Skeletal muscle cell (primary cell): Measurements from ENCODE around the gene RGS4.

Source experiments
- DNase-seq: peaks from one replicate; pipeline ENCODE4 v3.0.0-alpha.2; 2010; ENCODE audit warnings: low read depth
- H3K4me3 ChIP-seq: 2 replicates; pipeline ENCODE4 v1.5.1; 2011; ENCODE audit warnings: low read depth, mild to moderate bottlenecking, control low read depth, low read length, moderate library complexity

Gene RGS4

GRCh38 chr1:163093579-163093978 lies 24.4 kb downstream of the RGS4 start:
- no peak overlapping the region for H3K4me3 ChIP-seq
- DNase-seq: no peak

- no peak overlapping the region for H3K4me3 ChIP-seq
- no peak for DNase-seq
Observed at GRCh38 chr1:163094182-163094581, 25.0 kb downstream of the RGS4 start.

- DNase-seq: no peak
- no peak overlapping the region for H3K4me3 ChIP-seq
Observed at GRCh38 chr1:163094589-163094988, 25.4 kb downstream of the RGS4 start.

- no peak overlapping the region for H3K4me3 ChIP-seq
- DNase-seq: no peak
Observed at GRCh38 chr1:163095213-163095612, 26.1 kb downstream of the RGS4 start.

GRCh38 chr1:163102590-163102989 lies 33.4 kb downstream of the RGS4 start:
- DNase-seq: no peak
- no peak overlapping the region for H3K4me3 ChIP-seq

- no peak for DNase-seq
- no peak overlapping the region for H3K4me3 ChIP-seq
Observed at GRCh38 chr1:163104385-163105099, 35.4 kb downstream of the RGS4 start.

GRCh38 chr1:163106364-163106987 lies 37.3 kb downstream of the RGS4 start:
- H3K4me3 ChIP-seq: no peak overlapping the region
- DNase-seq: no peak

- DNase-seq: no peak
- no peak overlapping the region for H3K4me3 ChIP-seq
Observed at GRCh38 chr1:163107655-163108054, 38.5 kb downstream of the RGS4 start.

- no peak for DNase-seq
- H3K4me3 ChIP-seq: no peak overlapping the region
Observed at GRCh38 chr1:163115887-163116286, 46.7 kb downstream of the RGS4 start.

GRCh38 chr1:163119707-163120106 lies 50.5 kb downstream of the RGS4 start:
- H3K4me3 ChIP-seq: no peak overlapping the region
- DNase-seq: no peak

- no peak for DNase-seq
- H3K4me3 ChIP-seq: no peak overlapping the region
Observed at GRCh38 chr1:163120372-163120771, 51.2 kb downstream of the RGS4 start.

GRCh38 chr1:163124812-163125211 lies 55.7 kb downstream of the RGS4 start:
- H3K4me3 ChIP-seq: no peak overlapping the region
- DNase-seq: no peak
